K562 (cell line): ENCODE measurements around the gene FAM53B. TPM values are rescaled to one million over a fixed set of nuclear protein-coding genes. Genes with fewer than 3 reads are reported as not detected.
A peak's percentile ranks its signal among the peaks of the same experiment; 100 is the strongest.

Source experiments
- HNRNPK ChIP-seq: fragments of 200-400 bp; formaldehyde crosslinking; IDR thresholded peaks from one replicate; pipeline ENCODE4 v1.6.1; 2018; ENCODE audit warnings: mild to moderate bottlenecking, low read depth, low read length; ENCODE audit not compliant: poor library complexity, severe bottlenecking
- MGA ChIP-seq: fragments of 450-650 bp; IDR thresholded peaks from 2 replicates; pipeline ENCODE4 v1.6.1; 2016; ENCODE audit warnings: mild to moderate bottlenecking, moderate library complexity
- NR1H2 ChIP-seq: sonication (generic); formaldehyde crosslinking; IDR thresholded peaks from 2 replicates; pipeline ENCODE4 v1.4.0; 2020; ENCODE audit warnings: mild to moderate bottlenecking, missing genetic modification reagents
- POLR2B ChIP-seq: fragments of 450-650 bp; IDR thresholded peaks from 2 replicates; pipeline ENCODE4 v1.6.1; 2018; ENCODE audit warnings: low read depth; ENCODE audit not compliant: partially characterized antibody
- SMC3 ChIP-seq: conservative IDR thresholded peaks from 2 replicates; pipeline ENCODE4 v1.6.1; 2011; ENCODE audit warnings: low read depth, low read length, improper control_type of control experiment; ENCODE audit not compliant: insufficient read depth
- YY1 ChIP-seq, 3 experiments: IDR thresholded peaks; 2 replicates each; pipeline ENCODE4 v1.6.1; 2011; ENCODE audit warnings: low read length in 2 of 3, mild to moderate bottlenecking in 2 of 3, moderate library complexity in 2 of 3, borderline replicate concordance in 1 of 3, control low read depth in 1 of 3, low read depth in 1 of 3; ENCODE audit not compliant: insufficient read depth in 3 of 3, insufficient replicate concordance in 2 of 3, control insufficient read depth in 1 of 3, insufficient read length in 1 of 3; ENCODE audit errors: extremely low read depth in 1 of 3
- polyA plus RNA-seq, 8 experiments: library from polyadenylated mRNA; depleted of rRNA in 4 of 8; stranded (reverse) in 5 of 8; unstranded in 3 of 8; fragments of >200 nt; fragmentation: Nextera tagmentation in 2 of 8; fragmentation: Illumina TruSeq in 1 of 8; extraction: Ambion mirVana in 2 of 8; extraction: Trizol in 1 of 8; gene quantifications; 2 replicates each; pipeline versions ENCODE4 v1.2.1 to v1.2.3, GENCODE V29; 2011 to 2014; ENCODE audit warnings: inconsistent platforms in 1 of 8, missing spikeins in 1 of 8
- total RNA-seq, 7 experiments: library from RNA; depleted of rRNA in 6 of 7; stranded (reverse); fragments of >200 nt in 6 of 7; fragmentation: Illumina TruSeq in 2 of 7; extraction: Trizol in 2 of 7; gene quantifications; 2 replicates each; pipeline versions ENCODE4 v1.2.1 to v1.2.3, GENCODE V29; 2011 to 2021; ENCODE audit warnings: low replicate concordance in 1 of 7
- TF ChIP-seq, protein P1 (sequence below): fragments of 150-350 bp; conservative IDR thresholded peaks from 2 replicates; pipeline ENCODE4 v1.6.1; 2014; ENCODE audit warnings: low read length
- TF ChIP-seq, protein P2 (sequence below), 2 experiments: IDR thresholded peaks; 2 replicates each; pipeline ENCODE4 v1.6.1; 2011; ENCODE audit warnings: borderline replicate concordance in 1 of 2, control low read depth in 1 of 2, low read depth in 1 of 2, low read length in 1 of 2, mild to moderate bottlenecking in 1 of 2, mixed read lengths in 1 of 2, moderate library complexity in 1 of 2; ENCODE audit not compliant: insufficient read depth in 1 of 2, insufficient read length in 1 of 2, poor library complexity in 1 of 2, severe bottlenecking in 1 of 2; ENCODE audit errors: extremely low read depth in 1 of 2

The FAM53B gene
- total and polyA plus RNA-seq, 9 of the 15 experiments (the other 6 are each of a cell fraction or from before 2014, with no cell fraction given), result 0.03 to 16.5 (median 5.0) TPM

DNA sequence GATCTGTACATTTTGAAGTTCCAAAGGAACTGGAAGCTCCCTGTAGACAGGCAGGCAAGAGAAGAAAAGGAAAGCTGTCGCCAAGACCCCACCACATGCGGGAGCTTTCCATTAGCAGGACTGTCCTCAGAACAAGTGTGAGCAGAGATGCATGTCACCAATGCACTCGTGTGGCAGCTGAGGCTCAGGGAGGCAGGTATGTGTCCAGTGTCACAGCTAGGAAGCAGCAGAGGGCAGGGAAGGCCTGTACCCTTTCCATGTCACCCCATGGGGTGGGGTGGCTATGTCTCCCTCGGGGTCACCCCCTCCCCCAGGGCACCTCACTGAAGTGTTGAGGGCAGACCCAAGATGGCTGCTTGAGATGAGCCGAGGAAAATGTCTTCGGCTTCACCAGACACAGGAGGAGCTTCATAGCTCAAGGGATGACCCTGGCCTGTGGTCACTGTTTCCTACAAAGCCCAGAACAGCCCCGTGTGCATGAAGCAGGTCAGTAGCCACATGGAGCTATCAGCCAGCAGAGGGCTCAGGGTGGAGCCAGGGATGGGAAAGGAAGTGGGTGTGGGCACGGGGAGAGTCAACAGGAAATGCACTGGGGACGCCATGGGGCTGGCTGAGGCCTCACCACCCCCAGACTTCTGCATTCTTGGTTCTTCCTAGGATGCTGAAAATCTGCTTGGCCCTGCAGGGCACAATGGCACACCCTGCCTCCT, 96.6 kb downstream of the FAM53B start (continued):
- peak; percentile 61 for TF ChIP-seq MGA
- TF ChIP-seq NR1H2, result no peak
- no peak for TF ChIP-seq HNRNPK
- TF ChIP-seq, protein P1, sequence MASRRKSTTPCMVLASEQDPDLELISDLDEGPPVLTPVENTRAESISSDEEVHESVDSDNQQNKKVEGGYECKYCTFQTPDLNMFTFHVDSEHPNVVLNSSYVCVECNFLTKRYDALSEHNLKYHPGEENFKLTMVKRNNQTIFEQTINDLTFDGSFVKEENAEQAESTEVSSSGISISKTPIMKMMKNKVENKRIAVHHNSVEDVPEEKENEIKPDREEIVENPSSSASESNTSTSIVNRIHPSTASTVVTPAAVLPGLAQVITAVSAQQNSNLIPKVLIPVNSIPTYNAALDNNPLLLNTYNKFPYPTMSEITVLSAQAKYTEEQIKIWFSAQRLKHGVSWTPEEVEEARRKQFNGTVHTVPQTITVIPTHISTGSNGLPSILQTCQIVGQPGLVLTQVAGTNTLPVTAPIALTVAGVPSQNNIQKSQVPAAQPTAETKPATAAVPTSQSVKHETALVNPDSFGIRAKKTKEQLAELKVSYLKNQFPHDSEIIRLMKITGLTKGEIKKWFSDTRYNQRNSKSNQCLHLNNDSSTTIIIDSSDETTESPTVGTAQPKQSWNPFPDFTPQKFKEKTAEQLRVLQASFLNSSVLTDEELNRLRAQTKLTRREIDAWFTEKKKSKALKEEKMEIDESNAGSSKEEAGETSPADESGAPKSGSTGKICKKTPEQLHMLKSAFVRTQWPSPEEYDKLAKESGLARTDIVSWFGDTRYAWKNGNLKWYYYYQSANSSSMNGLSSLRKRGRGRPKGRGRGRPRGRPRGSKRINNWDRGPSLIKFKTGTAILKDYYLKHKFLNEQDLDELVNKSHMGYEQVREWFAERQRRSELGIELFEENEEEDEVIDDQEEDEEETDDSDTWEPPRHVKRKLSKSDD, result no peak
- TF ChIP-seq POLR2B, result no peak
- peak in 1 of 3 experiments; percentile 14 for TF ChIP-seq YY1 (IDR thresholded peaks at IDR 0.05; ENCODE audit: borderline replicate concordance in 1 of 3, control insufficient read depth in 1 of 3, extremely low read depth in 1 of 3, insufficient read depth in 3 of 3, insufficient read length in 1 of 3, insufficient replicate concordance in 2 of 3, low read depth in 1 of 3, low read length in 2 of 3)
- TF ChIP-seq, protein P2, sequence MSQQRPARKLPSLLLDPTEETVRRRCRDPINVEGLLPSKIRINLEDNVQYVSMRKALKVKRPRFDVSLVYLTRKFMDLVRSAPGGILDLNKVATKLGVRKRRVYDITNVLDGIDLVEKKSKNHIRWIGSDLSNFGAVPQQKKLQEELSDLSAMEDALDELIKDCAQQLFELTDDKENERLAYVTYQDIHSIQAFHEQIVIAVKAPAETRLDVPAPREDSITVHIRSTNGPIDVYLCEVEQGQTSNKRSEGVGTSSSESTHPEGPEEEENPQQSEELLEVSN (IDR thresholded peaks at IDR 0.05; ENCODE audit: borderline replicate concordance in 1 of 2, extremely low read depth in 1 of 2, insufficient read depth in 1 of 2, insufficient read length in 1 of 2, low read depth in 1 of 2, low read length in 1 of 2, poor library complexity in 1 of 2, severe bottlenecking in 1 of 2), result peak in 1 of 2 experiments; percentile 10
- 0 out of 2 replicates have a peak, but pooled peaks have one; percentile 10 for TF ChIP-seq SMC3
